Astrocyte (in vitro differentiated cells and primary cell): Measurements from ENCODE around the gene SLC19A1. TPM values are rescaled to one million over a fixed set of nuclear protein-coding genes. Genes with fewer than 3 reads are reported as not detected.

Experiments used
- DNase-seq: peaks from one replicate; pipeline ENCODE4 v3.0.0-alpha.2; 2010; ENCODE audit warnings: low read depth
- FAIRE-seq: peaks from 2 replicates; lab custom pipeline; 2011; peaks lifted over from hg19 to GRCh38; lab: Jason Lieb, UNC
- H2AFZ ChIP-seq: 2 replicates; pipeline ENCODE4 v1.6.0; 2012; ENCODE audit warnings: low read depth, low read length, inconsistent platforms
- H3K27ac ChIP-seq: 2 replicates; pipeline ENCODE4 v1.5.1; 2011; ENCODE audit warnings: low read depth, low read length, inconsistent platforms
- H3K27me3 ChIP-seq: 2 replicates; pipeline ENCODE4 v1.6.0; 2011; ENCODE audit warnings: low read length, inconsistent platforms; ENCODE audit not compliant: insufficient read depth
- H3K36me3 ChIP-seq: 2 replicates; pipeline ENCODE4 v1.5.1; 2011; ENCODE audit warnings: low read length, inconsistent platforms; ENCODE audit not compliant: insufficient read depth
- H3K4me1 ChIP-seq: 2 replicates; pipeline ENCODE4 v1.5.1; 2011; ENCODE audit warnings: low read length, inconsistent platforms; ENCODE audit not compliant: insufficient read depth
- H3K4me2 ChIP-seq: 2 replicates; pipeline ENCODE4 v1.6.0; 2012; ENCODE audit warnings: low read length, inconsistent platforms
- H3K4me3 ChIP-seq: 2 replicates; pipeline ENCODE4 v1.5.1; 2011; ENCODE audit warnings: low read depth, mild to moderate bottlenecking, low read length, inconsistent platforms; ENCODE audit not compliant: insufficient read depth
- H3K79me2 ChIP-seq: 2 replicates; pipeline ENCODE4 v1.6.0; 2012; ENCODE audit warnings: mild to moderate bottlenecking, low read length, inconsistent platforms; ENCODE audit not compliant: insufficient read depth
- H3K9ac ChIP-seq: 2 replicates; pipeline ENCODE4 v1.6.0; 2012; ENCODE audit warnings: mild to moderate bottlenecking, low read length, inconsistent platforms
- H3K9me3 ChIP-seq: 2 replicates; pipeline ENCODE4 v1.5.1; 2012; ENCODE audit warnings: low read depth, mild to moderate bottlenecking, low read length, inconsistent platforms; ENCODE audit not compliant: insufficient read depth
- H4K20me1 ChIP-seq: 2 replicates; pipeline ENCODE4 v1.6.0; 2012; ENCODE audit warnings: low read length, inconsistent platforms; ENCODE audit not compliant: insufficient read depth
- H3K27ac Mint-ChIP-seq: one replicate; pipeline ENCODE4 v1.8.0; 2021; ENCODE audit warnings: mild to moderate bottlenecking, mixed read lengths; ENCODE audit not compliant: unreplicated experiment
- H3K27me3 Mint-ChIP-seq: one replicate; pipeline ENCODE4 v1.8.0; 2021; ENCODE audit warnings: low read depth, mixed read lengths; ENCODE audit not compliant: unreplicated experiment
- H3K36me3 Mint-ChIP-seq: one replicate; pipeline ENCODE4 v1.8.0; 2021; ENCODE audit warnings: low read depth, mixed read lengths; ENCODE audit not compliant: unreplicated experiment
- H3K4me1 Mint-ChIP-seq: one replicate; pipeline ENCODE4 v1.8.0; 2021; ENCODE audit warnings: low read depth, mixed read lengths; ENCODE audit not compliant: unreplicated experiment
- H3K4me3 Mint-ChIP-seq: one replicate; pipeline ENCODE4 v1.8.0; 2021; ENCODE audit warnings: mild to moderate bottlenecking, moderate library complexity, mixed read lengths; ENCODE audit not compliant: unreplicated experiment
- H3K9me3 Mint-ChIP-seq: one replicate; pipeline ENCODE4 v1.8.0; 2021; ENCODE audit warnings: mild to moderate bottlenecking, mixed read lengths; ENCODE audit not compliant: unreplicated experiment
- CTCF ChIP-seq: IDR thresholded peaks from 2 replicates; pipeline ENCODE4 v1.5.1; 2011; ENCODE audit warnings: low read depth, mild to moderate bottlenecking, inconsistent platforms, low read length, moderate library complexity; ENCODE audit not compliant: insufficient read depth
- EZH2 ChIP-seq: IDR thresholded peaks from 2 replicates; pipeline ENCODE4 v1.6.1; 2012; ENCODE audit warnings: mild to moderate bottlenecking, low read length, inconsistent platforms; ENCODE audit not compliant: insufficient read depth
- total RNA-seq: library from RNA; stranded (reverse); gene quantifications from 2 replicates; pipeline ENCODE4 v1.2.1, GENCODE V29; 2021

The SLC19A1 gene
- total RNA-seq, 1 donor from 2014 or later, result 11.7 TPM

GRCh38 chr21:45499970-45500577, 42.2 kb downstream of the SLC19A1 start:
- H3K36me3 Mint-ChIP-seq, result peaks cover 15% of the 10 kb centered on the region
- DNase-seq (no peak), FAIRE-seq (no peak)
- H3K9me3 Mint-ChIP-seq, result no peaks in the 10 kb centered on the region
- peak overlapping the region; percentile 26 for H3K27ac Mint-ChIP-seq
- Histone ChIP-seq H4K20me1 (peaks cover 3% of the 10 kb centered on the region), H2AFZ (no peak overlapping the region), H3K4me2 (no peak overlapping the region), H3K27ac (no peak overlapping the region), H3K36me3 (peaks cover 5% of the 10 kb centered on the region), H3K4me1 (no peaks in the 10 kb centered on the region), H3K9ac (no peak overlapping the region), H3K79me2 (no peaks in the 10 kb centered on the region), H3K27me3 (no peaks in the 10 kb centered on the region), H3K9me3 (no peaks in the 10 kb centered on the region), H3K4me3 (no peak overlapping the region)
- H3K4me1 Mint-ChIP-seq, result no peaks in the 10 kb centered on the region
- TF ChIP-seq CTCF, result no peak
- no peak for TF ChIP-seq EZH2
- no peaks in the 10 kb centered on the region for H3K27me3 Mint-ChIP-seq
- H3K4me3 Mint-ChIP-seq, result no peak overlapping the region

- Mint-ChIP-seq H3K27me3 (no peaks in the 10 kb centered on the region), H3K9me3 (no peaks in the 10 kb centered on the region), H3K36me3 (peaks cover 15% of the 10 kb centered on the region), H3K27ac (peak overlapping the region; percentile 55), H3K4me1 (no peaks in the 10 kb centered on the region), H3K4me3 (no peak overlapping the region)
- H2AFZ ChIP-seq, result no peak overlapping the region
- FAIRE-seq, result no peak
- peaks cover 5% of the 10 kb centered on the region for H3K36me3 ChIP-seq
- peaks cover 3% of the 10 kb centered on the region for H4K20me1 ChIP-seq
- DNase-seq, result no peak
- H3K27ac ChIP-seq, result no peak overlapping the region
- H3K9me3 ChIP-seq, result no peaks in the 10 kb centered on the region
- no peak overlapping the region for H3K9ac ChIP-seq
- no peaks in the 10 kb centered on the region for H3K27me3 ChIP-seq
- H3K4me1 ChIP-seq, result no peaks in the 10 kb centered on the region
- TF ChIP-seq CTCF, result no peak
- TF ChIP-seq EZH2, result no peak
- H3K4me3 ChIP-seq, result no peak overlapping the region
- no peaks in the 10 kb centered on the region for H3K79me2 ChIP-seq
- H3K4me2 ChIP-seq, result no peak overlapping the region
Observed at GRCh38 chr21:45499201-45499750, 43.0 kb downstream of the SLC19A1 start.

DNA sequence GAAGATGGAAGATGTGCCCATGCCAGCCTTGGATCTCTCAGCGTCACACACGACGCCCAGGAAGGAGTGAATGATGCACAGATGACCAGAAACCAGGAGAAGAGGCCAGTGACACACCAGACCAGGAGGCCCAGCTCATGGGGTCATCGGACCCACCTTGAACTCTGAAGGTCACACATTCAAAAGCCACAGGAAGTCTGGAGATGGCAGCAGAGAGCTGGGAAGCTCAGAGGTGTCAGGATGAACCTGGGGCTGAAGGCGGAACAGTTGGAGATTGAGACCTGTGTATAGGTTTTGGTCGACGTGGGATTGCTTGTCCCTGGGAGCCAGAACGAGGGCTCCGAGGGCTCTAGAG, 43.6 kb downstream of the SLC19A1 start:
- Histone ChIP-seq H3K9me3 (no peaks in the 10 kb centered on the region), H3K36me3 (peaks cover 5% of the 10 kb centered on the region), H3K4me2 (no peak overlapping the region), H3K4me3 (no peak overlapping the region), H3K27me3 (no peaks in the 10 kb centered on the region), H3K9ac (no peak overlapping the region), H4K20me1 (peaks cover 3% of the 10 kb centered on the region), H2AFZ (no peak overlapping the region), H3K79me2 (no peaks in the 10 kb centered on the region), H3K4me1 (no peaks in the 10 kb centered on the region), H3K27ac (no peak overlapping the region)
- no peak for TF ChIP-seq EZH2
- TF ChIP-seq CTCF, result no peak
- FAIRE-seq (no peak), DNase-seq (no peak)
- Mint-ChIP-seq H3K4me1 (no peaks in the 10 kb centered on the region), H3K36me3 (peaks cover 15% of the 10 kb centered on the region), H3K27ac (peak overlapping the region; percentile 55), H3K4me3 (peak overlapping the region; percentile 46), H3K27me3 (no peaks in the 10 kb centered on the region), H3K9me3 (no peaks in the 10 kb centered on the region)
